Measurements from ENCODE around the gene ROR1.

ROR1 gene

DNA sequence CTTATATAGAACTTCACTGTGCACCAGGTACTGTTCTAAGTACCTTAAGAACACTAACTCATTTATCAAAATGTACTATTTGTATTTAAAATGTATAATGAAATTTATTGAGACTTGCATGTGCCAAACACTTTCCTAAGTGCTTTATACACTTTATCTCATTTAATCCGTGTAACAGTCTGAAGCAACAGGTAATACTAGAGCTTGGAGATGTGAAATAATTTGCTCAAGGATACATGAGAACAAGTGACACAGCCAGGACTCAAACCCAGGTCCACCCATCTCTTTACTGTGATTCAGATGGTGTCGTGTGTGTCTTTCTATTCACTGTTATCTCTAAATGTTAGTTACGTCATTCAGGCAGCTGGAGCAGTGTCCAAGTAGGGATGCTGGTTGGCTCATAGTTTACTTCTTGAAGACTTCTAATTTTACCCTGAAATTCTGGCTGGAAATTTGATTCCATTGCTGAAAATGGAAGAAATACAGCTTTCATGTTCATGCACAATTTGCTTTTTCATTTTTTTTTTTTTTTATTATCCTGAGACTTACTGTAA lies 259.9 kb downstream of the ROR1 start (continued):
- TF ChIP-seq, protein P1, sequence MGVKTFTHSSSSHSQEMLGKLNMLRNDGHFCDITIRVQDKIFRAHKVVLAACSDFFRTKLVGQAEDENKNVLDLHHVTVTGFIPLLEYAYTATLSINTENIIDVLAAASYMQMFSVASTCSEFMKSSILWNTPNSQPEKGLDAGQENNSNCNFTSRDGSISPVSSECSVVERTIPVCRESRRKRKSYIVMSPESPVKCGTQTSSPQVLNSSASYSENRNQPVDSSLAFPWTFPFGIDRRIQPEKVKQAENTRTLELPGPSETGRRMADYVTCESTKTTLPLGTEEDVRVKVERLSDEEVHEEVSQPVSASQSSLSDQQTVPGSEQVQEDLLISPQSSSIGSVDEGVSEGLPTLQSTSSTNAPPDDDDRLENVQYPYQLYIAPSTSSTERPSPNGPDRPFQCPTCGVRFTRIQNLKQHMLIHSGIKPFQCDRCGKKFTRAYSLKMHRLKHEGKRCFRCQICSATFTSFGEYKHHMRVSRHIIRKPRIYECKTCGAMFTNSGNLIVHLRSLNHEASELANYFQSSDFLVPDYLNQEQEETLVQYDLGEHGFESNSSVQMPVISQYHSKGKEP (tag by site-specific recombination; IDR thresholded peaks at IDR 0.05), result no peak
- TF ChIP-seq, protein P2, sequence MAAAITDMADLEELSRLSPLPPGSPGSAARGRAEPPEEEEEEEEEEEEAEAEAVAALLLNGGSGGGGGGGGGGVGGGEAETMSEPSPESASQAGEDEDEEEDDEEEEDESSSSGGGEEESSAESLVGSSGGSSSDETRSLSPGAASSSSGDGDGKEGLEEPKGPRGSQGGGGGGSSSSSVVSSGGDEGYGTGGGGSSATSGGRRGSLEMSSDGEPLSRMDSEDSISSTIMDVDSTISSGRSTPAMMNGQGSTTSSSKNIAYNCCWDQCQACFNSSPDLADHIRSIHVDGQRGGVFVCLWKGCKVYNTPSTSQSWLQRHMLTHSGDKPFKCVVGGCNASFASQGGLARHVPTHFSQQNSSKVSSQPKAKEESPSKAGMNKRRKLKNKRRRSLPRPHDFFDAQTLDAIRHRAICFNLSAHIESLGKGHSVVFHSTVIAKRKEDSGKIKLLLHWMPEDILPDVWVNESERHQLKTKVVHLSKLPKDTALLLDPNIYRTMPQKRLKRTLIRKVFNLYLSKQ (tag by site-specific recombination; IDR thresholded peaks at IDR 0.05; ENCODE audit: borderline replicate concordance), result no peak
- TF ChIP-seq ZNF394 (tag by site-specific recombination; IDR thresholded peaks at IDR 0.05; ENCODE audit: borderline replicate concordance) (no peak), ZNF529 (tag by site-specific recombination; IDR thresholded peaks at IDR 0.05; ENCODE audit: insufficient replicate concordance) (no peak), MYNN (tag by site-specific recombination; IDR thresholded peaks at IDR 0.05; ENCODE audit: borderline replicate concordance) (peak; percentile 28; the same call in 1 of the 2 replicates), ZBTB17 (tag by site-specific recombination; IDR thresholded peaks at IDR 0.05) (no peak), SCRT2 (tag by site-specific recombination; IDR thresholded peaks at IDR 0.05) (peak; percentile 88), ZNF426 (tag by site-specific recombination; IDR thresholded peaks at IDR 0.05) (no peak), ZNF843 (tag by site-specific recombination; IDR thresholded peaks at IDR 0.05) (no peak), ZNF555 (tag by site-specific recombination; conservative IDR thresholded peaks at IDR 0.05) (no peak), ZNF670 (tag by site-specific recombination; IDR thresholded peaks at IDR 0.05; ENCODE audit: low read depth) (no peak), ZNF248 (tag by site-specific recombination; IDR thresholded peaks at IDR 0.05) (no peak), ZNF48 (tag by site-specific recombination; IDR thresholded peaks at IDR 0.05) (no peak), ZNF10 (tag by site-specific recombination; IDR thresholded peaks at IDR 0.05) (no peak), TRIM28 (IDR thresholded peaks at IDR 0.05; ENCODE audit: borderline replicate concordance, low read length) (peak; percentile 19; the same call in 1 of the 2 replicates)
- TF ChIP-seq, protein P3, sequence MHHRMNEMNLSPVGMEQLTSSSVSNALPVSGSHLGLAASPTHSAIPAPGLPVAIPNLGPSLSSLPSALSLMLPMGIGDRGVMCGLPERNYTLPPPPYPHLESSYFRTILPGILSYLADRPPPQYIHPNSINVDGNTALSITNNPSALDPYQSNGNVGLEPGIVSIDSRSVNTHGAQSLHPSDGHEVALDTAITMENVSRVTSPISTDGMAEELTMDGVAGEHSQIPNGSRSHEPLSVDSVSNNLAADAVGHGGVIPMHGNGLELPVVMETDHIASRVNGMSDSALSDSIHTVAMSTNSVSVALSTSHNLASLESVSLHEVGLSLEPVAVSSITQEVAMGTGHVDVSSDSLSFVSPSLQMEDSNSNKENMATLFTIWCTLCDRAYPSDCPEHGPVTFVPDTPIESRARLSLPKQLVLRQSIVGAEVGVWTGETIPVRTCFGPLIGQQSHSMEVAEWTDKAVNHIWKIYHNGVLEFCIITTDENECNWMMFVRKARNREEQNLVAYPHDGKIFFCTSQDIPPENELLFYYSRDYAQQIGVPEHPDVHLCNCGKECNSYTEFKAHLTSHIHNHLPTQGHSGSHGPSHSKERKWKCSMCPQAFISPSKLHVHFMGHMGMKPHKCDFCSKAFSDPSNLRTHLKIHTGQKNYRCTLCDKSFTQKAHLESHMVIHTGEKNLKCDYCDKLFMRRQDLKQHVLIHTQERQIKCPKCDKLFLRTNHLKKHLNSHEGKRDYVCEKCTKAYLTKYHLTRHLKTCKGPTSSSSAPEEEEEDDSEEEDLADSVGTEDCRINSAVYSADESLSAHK (tag by site-specific recombination; IDR thresholded peaks at IDR 0.05), result no peak
- TF ChIP-seq, protein P4, sequence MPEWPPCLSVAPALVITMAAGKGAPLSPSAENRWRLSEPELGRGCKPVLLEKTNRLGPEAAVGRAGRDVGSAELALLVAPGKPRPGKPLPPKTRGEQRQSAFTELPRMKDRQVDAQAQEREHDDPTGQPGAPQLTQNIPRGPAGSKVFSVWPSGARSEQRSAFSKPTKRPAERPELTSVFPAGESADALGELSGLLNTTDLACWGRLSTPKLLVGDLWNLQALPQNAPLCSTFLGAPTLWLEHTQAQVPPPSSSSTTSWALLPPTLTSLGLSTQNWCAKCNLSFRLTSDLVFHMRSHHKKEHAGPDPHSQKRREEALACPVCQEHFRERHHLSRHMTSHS (tag by site-specific recombination; IDR thresholded peaks at IDR 0.05), result no peak
- TF ChIP-seq, protein P5, sequence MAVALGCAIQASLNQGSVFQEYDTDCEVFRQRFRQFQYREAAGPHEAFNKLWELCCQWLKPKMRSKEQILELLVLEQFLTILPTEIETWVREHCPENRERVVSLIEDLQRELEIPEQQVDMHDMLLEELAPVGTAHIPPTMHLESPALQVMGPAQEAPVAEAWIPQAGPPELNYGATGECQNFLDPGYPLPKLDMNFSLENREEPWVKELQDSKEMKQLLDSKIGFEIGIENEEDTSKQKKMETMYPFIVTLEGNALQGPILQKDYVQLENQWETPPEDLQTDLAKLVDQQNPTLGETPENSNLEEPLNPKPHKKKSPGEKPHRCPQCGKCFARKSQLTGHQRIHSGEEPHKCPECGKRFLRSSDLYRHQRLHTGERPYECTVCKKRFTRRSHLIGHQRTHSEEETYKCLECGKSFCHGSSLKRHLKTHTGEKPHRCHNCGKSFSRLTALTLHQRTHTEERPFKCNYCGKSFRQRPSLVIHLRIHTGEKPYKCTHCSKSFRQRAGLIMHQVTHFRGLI (tag by site-specific recombination; IDR thresholded peaks at IDR 0.05), result no peak
- TF ChIP-seq, protein P6, sequence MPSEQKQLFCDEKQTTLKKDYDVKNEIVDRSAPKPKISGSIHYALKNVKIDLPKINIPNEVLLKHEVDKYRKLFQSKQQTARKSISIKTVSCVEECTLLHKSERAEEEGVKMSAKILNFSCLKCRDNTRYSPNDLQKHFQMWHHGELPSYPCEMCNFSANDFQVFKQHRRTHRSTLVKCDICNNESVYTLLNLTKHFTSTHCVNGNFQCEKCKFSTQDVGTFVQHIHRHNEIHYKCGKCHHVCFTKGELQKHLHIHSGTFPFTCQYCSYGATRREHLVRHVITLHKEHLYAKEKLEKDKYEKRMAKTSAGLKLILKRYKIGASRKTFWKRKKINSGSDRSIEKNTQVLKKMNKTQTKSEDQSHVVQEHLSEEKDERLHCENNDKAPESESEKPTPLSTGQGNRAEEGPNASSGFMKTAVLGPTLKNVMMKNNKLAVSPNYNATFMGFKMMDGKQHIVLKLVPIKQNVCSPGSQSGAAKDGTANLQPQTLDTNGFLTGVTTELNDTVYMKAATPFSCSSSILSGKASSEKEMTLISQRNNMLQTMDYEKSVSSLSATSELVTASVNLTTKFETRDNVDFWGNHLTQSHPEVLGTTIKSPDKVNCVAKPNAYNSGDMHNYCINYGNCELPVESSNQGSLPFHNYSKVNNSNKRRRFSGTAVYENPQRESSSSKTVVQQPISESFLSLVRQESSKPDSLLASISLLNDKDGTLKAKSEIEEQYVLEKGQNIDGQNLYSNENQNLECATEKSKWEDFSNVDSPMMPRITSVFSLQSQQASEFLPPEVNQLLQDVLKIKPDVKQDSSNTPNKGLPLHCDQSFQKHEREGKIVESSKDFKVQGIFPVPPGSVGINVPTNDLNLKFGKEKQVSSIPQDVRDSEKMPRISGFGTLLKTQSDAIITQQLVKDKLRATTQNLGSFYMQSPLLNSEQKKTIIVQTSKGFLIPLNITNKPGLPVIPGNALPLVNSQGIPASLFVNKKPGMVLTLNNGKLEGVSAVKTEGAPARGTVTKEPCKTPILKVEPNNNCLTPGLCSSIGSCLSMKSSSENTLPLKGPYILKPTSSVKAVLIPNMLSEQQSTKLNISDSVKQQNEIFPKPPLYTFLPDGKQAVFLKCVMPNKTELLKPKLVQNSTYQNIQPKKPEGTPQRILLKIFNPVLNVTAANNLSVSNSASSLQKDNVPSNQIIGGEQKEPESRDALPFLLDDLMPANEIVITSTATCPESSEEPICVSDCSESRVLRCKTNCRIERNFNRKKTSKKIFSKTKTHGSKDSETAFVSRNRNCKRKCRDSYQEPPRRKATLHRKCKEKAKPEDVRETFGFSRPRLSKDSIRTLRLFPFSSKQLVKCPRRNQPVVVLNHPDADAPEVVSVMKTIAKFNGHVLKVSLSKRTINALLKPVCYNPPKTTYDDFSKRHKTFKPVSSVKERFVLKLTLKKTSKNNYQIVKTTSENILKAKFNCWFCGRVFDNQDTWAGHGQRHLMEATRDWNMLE (tag by site-specific recombination; conservative IDR thresholded peaks at IDR 0.05; ENCODE audit: low read depth), result no peak
- TF ChIP-seq, protein P7, sequence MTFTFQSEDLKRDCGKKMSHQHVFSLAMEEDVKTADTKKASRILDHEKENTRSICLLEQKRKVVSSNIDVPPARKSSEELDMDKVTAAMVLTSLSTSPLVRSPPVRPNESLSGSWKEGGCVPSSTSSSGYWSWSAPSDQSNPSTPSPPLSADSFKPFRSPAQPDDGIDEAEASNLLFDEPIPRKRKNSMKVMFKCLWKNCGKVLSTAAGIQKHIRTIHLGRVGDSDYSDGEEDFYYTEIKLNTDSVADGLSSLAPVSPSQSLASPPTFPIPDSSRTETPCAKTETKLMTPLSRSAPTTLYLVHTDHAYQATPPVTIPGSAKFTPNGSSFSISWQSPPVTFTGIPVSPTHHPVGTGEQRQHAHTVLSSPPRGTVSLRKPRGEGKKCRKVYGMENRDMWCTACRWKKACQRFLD (tag by site-specific recombination; IDR thresholded peaks at IDR 0.05), result no peak

Measured in HEK293 (cell line).